ENCODE results near the gene MGAT4C. TPM values are rescaled to one million over a fixed set of nuclear protein-coding genes. Genes with fewer than 3 reads are reported as not detected.
"Not testable (repeated sequence)": the region's sequence is repeated elsewhere in the genome, so short reads cannot be mapped to it uniquely, and the experiment has no call there.

The MGAT4C gene
- total RNA-seq, 1 donor from 2014 or later, result not detected

GRCh38 chr12:86139671-86140070 is 116.5 kb downstream of the MGAT4C start:
- H3K27ac Mint-ChIP-seq, result no peak overlapping the region
- H3K36me3 Mint-ChIP-seq (ENCODE audit: low read depth), result no peaks in the 10 kb centered on the region
- no peak overlapping the region for H3K4me3 Mint-ChIP-seq
- intact Hi-C loops (cut with micrococcal nuclease), result no loop called here
- H3K9me3 Mint-ChIP-seq, result no peaks in the 10 kb centered on the region
- no peak for DNase-seq
- no peaks in the 10 kb centered on the region for H3K27me3 Mint-ChIP-seq
- no peaks in the 10 kb centered on the region for H3K4me1 Mint-ChIP-seq

- no peaks in the 10 kb centered on the region for H3K4me1 Mint-ChIP-seq
- H3K4me3 Mint-ChIP-seq, result no peak overlapping the region
- no peak overlapping the region for H3K27ac Mint-ChIP-seq
- DNase-seq, result no peak
- no peaks in the 10 kb centered on the region for H3K27me3 Mint-ChIP-seq
- H3K36me3 Mint-ChIP-seq (ENCODE audit: low read depth), result no peaks in the 10 kb centered on the region
- no peaks in the 10 kb centered on the region for H3K9me3 Mint-ChIP-seq
- intact Hi-C loops (cut with micrococcal nuclease), result no loop called here
Observed at GRCh38 chr12:86138770-86139169, 117.4 kb downstream of the MGAT4C start.

DNA sequence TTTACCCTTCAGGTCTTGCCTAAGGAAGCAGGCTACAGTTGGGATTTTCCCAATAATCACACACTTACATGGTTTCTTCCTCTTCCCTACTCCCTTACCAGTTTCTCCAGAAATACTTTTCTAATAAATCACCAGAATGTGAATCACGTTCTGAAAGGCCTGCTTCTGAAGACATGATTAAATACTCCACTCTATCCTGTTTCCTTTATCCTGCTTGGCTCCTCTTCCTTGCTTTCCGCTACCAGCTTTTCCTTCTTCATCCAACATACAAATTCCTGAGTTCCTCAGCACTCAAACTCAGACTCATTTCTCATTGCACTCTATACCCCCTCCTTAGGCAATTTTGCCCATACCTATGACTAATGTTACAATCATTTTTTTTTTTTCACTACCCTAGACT is 118.3 kb downstream of the MGAT4C start:
- intact Hi-C loops (cut with micrococcal nuclease), result no loop called here
- Mint-ChIP-seq H3K4me3 (no peak overlapping the region), H3K9me3 (no peaks in the 10 kb centered on the region)

DNA sequence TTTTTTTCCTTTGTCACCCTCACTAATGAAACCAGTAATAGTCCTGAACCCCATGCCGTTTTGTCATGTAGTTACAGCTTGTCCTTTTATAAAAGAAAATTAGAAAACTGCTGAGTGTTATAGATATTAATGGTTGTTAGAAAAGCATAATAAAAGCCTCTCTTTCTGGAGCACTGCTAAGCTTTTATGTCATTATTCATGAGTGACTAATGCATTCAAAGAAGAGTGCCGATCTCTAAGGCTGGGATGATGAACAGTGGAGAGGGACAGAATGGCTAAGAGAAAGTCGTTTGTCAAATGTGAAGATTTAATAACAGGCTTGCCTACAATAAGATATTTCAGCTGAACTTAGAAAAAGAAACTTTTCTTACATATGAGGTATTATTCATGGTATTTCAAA is 121.6 kb downstream of the MGAT4C start:
- H3K4me1 Mint-ChIP-seq, result no peaks in the 10 kb centered on the region
- H3K27me3 Mint-ChIP-seq, result no peaks in the 10 kb centered on the region
- intact Hi-C loops (cut with micrococcal nuclease), result no loop called here
- no peak for DNase-seq
- no peaks in the 10 kb centered on the region for H3K9me3 Mint-ChIP-seq
- H3K4me3 Mint-ChIP-seq, result no peak overlapping the region
- H3K27ac Mint-ChIP-seq, result no peak overlapping the region
- no peaks in the 10 kb centered on the region for H3K36me3 Mint-ChIP-seq (ENCODE audit: low read depth)

More for the DNA sequence above, 118.3 kb downstream of the MGAT4C start:
- Mint-ChIP-seq H3K4me1 (no peaks in the 10 kb centered on the region), H3K27me3 (no peaks in the 10 kb centered on the region), H3K27ac (no peak overlapping the region), H3K36me3 (ENCODE audit: low read depth) (no peaks in the 10 kb centered on the region)
- no peak for DNase-seq

GRCh38 chr12:86126900-86127299 is 129.3 kb downstream of the MGAT4C start:
- H3K36me3 Mint-ChIP-seq (ENCODE audit: low read depth); H3K9me3 Mint-ChIP-seq; H3K27me3 Mint-ChIP-seq; H3K27ac Mint-ChIP-seq; H3K4me3 Mint-ChIP-seq; H3K4me1 Mint-ChIP-seq; DNase-seq; intact Hi-C loops (cut with micrococcal nuclease): not testable (repeated sequence)

DNA sequence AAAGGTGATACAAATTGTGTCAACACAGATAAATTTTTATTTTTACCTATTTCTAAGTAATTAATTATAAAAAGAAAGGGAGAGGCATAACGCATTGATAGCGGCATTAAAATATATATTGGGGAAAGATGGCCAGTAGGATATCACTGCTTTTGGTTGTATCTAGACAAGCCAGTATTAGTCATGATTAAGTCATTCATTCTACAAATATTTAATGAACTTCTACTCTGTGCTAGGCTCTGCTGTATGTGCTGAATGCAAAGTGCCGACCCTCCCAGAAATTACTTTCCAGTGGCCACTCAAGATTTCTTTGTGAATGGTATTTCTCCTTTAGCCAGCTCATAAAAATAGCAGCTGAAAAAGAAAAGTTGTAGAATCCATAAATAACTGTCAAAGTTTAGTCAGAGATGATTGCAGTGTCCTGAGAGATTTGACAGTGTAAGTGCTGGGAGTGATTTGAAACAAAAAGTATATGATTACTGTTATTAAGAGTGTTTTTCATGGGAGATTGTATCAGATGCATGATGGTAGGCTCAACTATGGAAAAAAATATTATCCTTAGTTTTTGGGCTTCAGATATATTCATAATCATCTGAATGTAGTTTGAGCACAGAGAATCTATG is 133.2 kb downstream of the MGAT4C start:
- Mint-ChIP-seq H3K36me3 (ENCODE audit: low read depth) (no peaks in the 10 kb centered on the region), H3K27me3 (no peaks in the 10 kb centered on the region), H3K27ac (no peak overlapping the region), H3K4me3 (no peak overlapping the region), H3K9me3 (no peaks in the 10 kb centered on the region), H3K4me1 (no peaks in the 10 kb centered on the region)
- DNase-seq, result no peak
- intact Hi-C loops (cut with micrococcal nuclease), result no loop called here

DNA sequence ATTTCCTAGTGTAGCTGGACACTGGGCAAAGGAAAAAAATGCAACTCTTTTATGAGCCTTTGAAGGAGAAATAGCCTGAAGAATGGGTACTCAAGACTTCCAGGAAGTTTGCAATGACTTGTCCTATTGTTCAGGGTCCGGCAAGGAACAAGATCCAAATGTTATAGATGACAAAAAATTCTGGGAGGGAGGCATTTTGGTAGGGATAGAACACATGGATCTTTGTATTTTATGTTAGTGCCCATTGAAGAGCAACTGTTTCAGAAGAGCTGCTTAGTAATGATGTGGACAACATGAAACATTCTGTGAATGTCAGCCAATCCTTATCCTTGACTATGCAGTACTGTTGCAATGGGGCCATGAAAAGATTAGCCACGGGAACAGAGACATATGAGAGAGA is 138.0 kb downstream of the MGAT4C start:
- H3K27ac Mint-ChIP-seq, result no peak overlapping the region
- no peaks in the 10 kb centered on the region for H3K36me3 Mint-ChIP-seq (ENCODE audit: low read depth)
- intact Hi-C loops (cut with micrococcal nuclease), result no loop called here

DNA sequence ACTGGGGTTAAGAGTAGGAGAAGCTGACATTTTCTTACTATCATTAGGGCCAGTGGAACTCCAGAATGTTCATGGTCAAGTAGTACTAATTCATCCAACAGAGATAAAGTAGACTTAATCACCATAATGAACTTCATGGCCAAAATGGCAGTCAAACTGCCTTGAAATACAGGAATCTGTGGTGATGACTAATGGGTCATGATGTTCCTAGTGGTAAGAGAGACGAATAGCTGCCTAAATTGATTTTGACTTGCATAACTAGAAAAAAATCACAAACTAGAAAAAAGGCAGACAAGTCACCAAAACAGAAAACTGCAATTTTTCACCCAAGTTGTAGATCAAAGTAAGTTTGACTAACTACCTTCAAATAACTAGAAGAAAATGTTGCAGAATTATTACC is 138.5 kb downstream of the MGAT4C start:
- H3K27me3 Mint-ChIP-seq, result no peaks in the 10 kb centered on the region
- H3K4me1 Mint-ChIP-seq, result no peaks in the 10 kb centered on the region
- H3K4me3 Mint-ChIP-seq, result no peak overlapping the region
- DNase-seq, result no peak
- no peaks in the 10 kb centered on the region for H3K9me3 Mint-ChIP-seq
- no peaks in the 10 kb centered on the region for H3K36me3 Mint-ChIP-seq (ENCODE audit: low read depth)
- H3K27ac Mint-ChIP-seq, result no peak overlapping the region
- intact Hi-C loops (cut with micrococcal nuclease), result no loop called here

More for the DNA sequence above, 138.0 kb downstream of the MGAT4C start:
- Mint-ChIP-seq H3K27me3 (no peaks in the 10 kb centered on the region), H3K4me3 (no peak overlapping the region), H3K4me1 (no peaks in the 10 kb centered on the region), H3K9me3 (no peaks in the 10 kb centered on the region)
- DNase-seq, result no peak

- DNase-seq, result no peak
- Mint-ChIP-seq H3K9me3 (no peaks in the 10 kb centered on the region), H3K4me3 (no peak overlapping the region), H3K36me3 (ENCODE audit: low read depth) (no peaks in the 10 kb centered on the region), H3K27ac (no peak overlapping the region), H3K27me3 (no peaks in the 10 kb centered on the region), H3K4me1 (no peaks in the 10 kb centered on the region)
- intact Hi-C loops (cut with micrococcal nuclease), result no loop called here
Observed at GRCh38 chr12:86104087-86104486, 152.1 kb downstream of the MGAT4C start.

DNA sequence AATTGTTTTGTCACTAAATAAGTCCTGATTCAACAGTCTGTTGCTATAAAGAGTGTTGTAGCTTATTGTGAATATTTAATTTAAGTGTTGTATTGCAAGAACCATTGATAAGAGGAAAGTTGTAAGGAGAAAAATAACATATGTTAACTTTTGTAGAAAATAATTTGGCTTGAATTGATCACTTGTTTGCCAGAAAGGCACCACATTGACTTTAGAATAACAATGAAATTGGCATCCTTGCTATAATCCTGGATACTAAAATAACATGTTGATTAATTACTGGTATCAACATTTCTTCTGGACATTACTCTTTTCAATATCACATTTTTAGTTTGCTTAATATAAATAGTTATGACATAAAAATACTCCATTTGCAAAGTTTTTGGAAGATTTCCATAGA is 159.0 kb downstream of the MGAT4C start:
- H3K4me1 Mint-ChIP-seq, result no peaks in the 10 kb centered on the region
- H3K27ac Mint-ChIP-seq, result no peak overlapping the region
- no peaks in the 10 kb centered on the region for H3K36me3 Mint-ChIP-seq (ENCODE audit: low read depth)
- intact Hi-C loops (cut with micrococcal nuclease), result no loop called here
- DNase-seq, result no peak
- no peaks in the 10 kb centered on the region for H3K27me3 Mint-ChIP-seq
- H3K9me3 Mint-ChIP-seq, result no peaks in the 10 kb centered on the region
- no peak overlapping the region for H3K4me3 Mint-ChIP-seq

DNA sequence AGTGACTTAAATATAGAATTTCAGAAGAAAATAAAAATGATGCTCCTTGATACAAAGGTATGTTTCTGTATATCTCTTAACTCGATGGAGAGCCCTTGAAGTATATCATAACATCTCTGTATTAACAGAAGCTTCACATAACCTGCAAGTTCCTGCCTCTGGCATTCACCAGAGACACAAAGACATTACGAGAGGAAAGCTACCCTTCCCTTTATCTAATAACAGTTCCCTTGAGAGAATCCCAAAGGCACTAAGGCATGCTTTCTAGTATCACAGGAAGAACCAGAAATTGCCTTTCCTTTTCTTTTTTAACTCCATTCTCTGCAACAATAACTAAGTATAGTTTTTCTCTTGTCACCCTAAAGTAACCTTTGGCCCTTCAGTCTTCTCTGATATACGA is 164.5 kb downstream of the MGAT4C start:
- no peaks in the 10 kb centered on the region for H3K4me1 Mint-ChIP-seq
- intact Hi-C loops (cut with micrococcal nuclease), result no loop called here
- H3K4me3 Mint-ChIP-seq, result no peak overlapping the region
- H3K36me3 Mint-ChIP-seq (ENCODE audit: low read depth), result no peaks in the 10 kb centered on the region
- no peak for DNase-seq
- no peak overlapping the region for H3K27ac Mint-ChIP-seq
- H3K9me3 Mint-ChIP-seq, result no peaks in the 10 kb centered on the region
- H3K27me3 Mint-ChIP-seq, result no peaks in the 10 kb centered on the region

- intact Hi-C loops (cut with micrococcal nuclease), result no loop called here
- H3K27me3 Mint-ChIP-seq, result no peaks in the 10 kb centered on the region
- H3K9me3 Mint-ChIP-seq, result no peaks in the 10 kb centered on the region
- H3K27ac Mint-ChIP-seq, result no peak overlapping the region
- H3K4me1 Mint-ChIP-seq, result no peaks in the 10 kb centered on the region
- H3K36me3 Mint-ChIP-seq (ENCODE audit: low read depth), result no peaks in the 10 kb centered on the region
- DNase-seq, result no peak
- H3K4me3 Mint-ChIP-seq, result no peak overlapping the region
Observed at GRCh38 chr12:86081843-86082242, 174.3 kb downstream of the MGAT4C start.

DNA sequence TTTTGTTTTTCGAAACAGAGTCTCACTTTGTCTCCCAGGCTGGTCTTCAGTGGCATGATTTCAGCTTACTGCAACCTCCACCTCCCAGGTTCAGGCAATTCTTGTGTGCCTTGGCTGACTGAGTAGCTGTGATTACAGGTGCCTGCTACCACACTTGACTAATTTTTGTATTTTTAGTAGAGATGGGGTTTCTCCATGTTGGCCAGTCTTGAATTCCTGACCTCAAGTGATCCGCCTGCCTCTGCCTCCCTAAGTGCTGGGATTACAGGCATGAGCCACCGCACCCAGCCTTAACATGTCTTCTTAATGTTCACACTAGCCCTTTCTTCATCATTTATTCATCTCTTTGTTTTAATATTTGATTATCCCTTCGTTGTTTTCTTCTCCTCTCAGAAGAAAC is 197.1 kb downstream of the MGAT4C start:
- H3K27ac Mint-ChIP-seq; H3K27me3 Mint-ChIP-seq; H3K9me3 Mint-ChIP-seq; H3K36me3 Mint-ChIP-seq (ENCODE audit: low read depth); intact Hi-C loops (cut with micrococcal nuclease); DNase-seq; H3K4me3 Mint-ChIP-seq; H3K4me1 Mint-ChIP-seq: not testable (repeated sequence)

DNA sequence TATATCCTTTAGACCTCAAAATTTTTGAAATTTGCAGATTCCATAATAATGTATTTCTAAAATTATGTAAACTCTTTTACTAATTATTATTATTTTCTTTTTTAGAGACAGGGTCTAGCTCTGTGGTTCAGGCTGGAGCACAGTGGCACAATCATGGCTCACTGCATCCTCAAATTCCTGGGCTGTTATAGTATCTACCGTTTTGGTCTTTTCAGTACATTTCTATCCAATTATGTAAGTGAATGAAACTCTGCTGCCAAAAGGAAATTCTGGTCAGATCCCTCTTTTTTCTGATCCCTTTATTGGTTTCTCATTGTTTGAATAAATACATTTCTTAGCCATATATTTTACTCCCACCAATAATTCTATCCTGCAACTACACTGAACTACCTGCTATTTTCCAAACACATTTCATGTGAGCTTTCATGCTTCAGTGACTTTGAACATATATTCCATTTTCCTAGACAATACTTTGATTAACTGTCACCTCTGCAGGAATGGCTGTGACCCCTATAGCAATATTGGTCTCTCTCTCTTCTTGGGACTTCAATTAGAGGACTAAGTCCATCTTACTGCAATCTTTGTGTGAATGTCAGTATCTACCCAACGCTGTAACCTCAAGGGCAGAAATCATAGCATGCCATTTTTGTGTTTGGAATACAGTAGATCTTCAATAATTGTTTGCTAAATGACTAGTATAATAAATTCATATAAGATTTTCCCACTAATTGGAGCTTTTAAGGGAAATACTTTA is 198.9 kb downstream of the MGAT4C start:
- H3K4me3 Mint-ChIP-seq, result no peak overlapping the region
- no peaks in the 10 kb centered on the region for H3K36me3 Mint-ChIP-seq (ENCODE audit: low read depth)
- H3K4me1 Mint-ChIP-seq, result no peaks in the 10 kb centered on the region
- intact Hi-C loops (cut with micrococcal nuclease), result no loop called here
- DNase-seq, result no peak
- no peaks in the 10 kb centered on the region for H3K27me3 Mint-ChIP-seq
- H3K27ac Mint-ChIP-seq, result no peak overlapping the region
- H3K9me3 Mint-ChIP-seq, result no peaks in the 10 kb centered on the region

GRCh38 chr12:86052921-86053320 is 203.3 kb downstream of the MGAT4C start:
- Mint-ChIP-seq H3K36me3 (ENCODE audit: low read depth) (no peaks in the 10 kb centered on the region), H3K9me3 (no peaks in the 10 kb centered on the region), H3K4me3 (no peak overlapping the region), H3K27ac (no peak overlapping the region), H3K4me1 (no peaks in the 10 kb centered on the region), H3K27me3 (no peaks in the 10 kb centered on the region)
- no peak for DNase-seq
- intact Hi-C loops (cut with micrococcal nuclease), result no loop called here
